ENCODE measurements around the gene LSM14B. TPM values are rescaled to one million over a fixed set of nuclear protein-coding genes. Genes with fewer than 3 reads are reported as not detected.

LSM14B gene
- total RNA-seq, 2 donors from 2014 or later, result 26.1 to 26.8 TPM

DNA sequence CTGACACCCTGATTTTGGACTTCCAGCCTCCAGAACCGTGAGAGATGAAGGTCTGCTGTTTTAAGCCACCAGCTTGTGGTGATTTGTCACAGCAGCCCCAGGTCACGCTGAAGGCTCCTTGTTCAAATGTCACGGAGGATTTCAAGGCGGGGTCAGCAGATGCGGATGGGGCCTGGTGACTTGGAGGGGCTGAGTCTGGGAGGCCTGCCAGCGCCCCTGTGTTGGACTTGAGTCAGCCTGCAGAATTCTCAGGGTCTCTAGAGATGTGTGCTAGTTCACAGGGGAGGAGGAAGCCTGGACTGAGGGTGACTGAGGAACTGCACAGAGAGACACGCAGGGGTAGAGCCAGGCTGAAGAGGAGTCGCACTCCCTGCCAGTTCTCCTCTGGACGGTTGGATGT, 37.1 kb upstream of the LSM14B start:
- no peak for DNase-seq (ENCODE audit: low spot score)
- no peak overlapping the region for H3K4me3 ChIP-seq
- H3K27me3 ChIP-seq, result no peaks in the 10 kb centered on the region
- TF ChIP-seq, protein P1, sequence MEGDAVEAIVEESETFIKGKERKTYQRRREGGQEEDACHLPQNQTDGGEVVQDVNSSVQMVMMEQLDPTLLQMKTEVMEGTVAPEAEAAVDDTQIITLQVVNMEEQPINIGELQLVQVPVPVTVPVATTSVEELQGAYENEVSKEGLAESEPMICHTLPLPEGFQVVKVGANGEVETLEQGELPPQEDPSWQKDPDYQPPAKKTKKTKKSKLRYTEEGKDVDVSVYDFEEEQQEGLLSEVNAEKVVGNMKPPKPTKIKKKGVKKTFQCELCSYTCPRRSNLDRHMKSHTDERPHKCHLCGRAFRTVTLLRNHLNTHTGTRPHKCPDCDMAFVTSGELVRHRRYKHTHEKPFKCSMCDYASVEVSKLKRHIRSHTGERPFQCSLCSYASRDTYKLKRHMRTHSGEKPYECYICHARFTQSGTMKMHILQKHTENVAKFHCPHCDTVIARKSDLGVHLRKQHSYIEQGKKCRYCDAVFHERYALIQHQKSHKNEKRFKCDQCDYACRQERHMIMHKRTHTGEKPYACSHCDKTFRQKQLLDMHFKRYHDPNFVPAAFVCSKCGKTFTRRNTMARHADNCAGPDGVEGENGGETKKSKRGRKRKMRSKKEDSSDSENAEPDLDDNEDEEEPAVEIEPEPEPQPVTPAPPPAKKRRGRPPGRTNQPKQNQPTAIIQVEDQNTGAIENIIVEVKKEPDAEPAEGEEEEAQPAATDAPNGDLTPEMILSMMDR (IDR thresholded peaks at IDR 0.05), result no peak
- H3K36me3 ChIP-seq, result no peaks in the 10 kb centered on the region
- no peaks in the 10 kb centered on the region for H3K4me1 ChIP-seq
- no peaks in the 10 kb centered on the region for H3K9me3 ChIP-seq
- H3K27ac ChIP-seq, result no peak overlapping the region

DNA sequence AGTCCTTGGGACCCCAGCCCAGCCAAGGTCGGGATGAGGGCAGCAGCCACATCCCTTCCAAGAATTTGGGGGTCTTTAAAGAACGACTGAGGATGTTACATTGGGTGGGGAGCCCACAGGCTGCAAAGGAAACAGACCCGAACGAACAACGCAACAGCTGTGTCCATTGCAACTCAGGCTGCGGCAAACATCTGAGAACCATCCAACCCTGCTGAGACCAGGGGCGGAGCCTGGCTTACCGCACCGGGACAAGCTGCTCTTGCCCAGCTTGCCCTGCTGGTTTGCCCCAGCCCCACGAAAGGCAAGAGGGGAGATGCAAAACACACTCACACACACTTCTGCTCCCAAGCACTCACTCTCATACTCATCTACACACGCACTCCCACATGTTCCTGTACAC, 35.0 kb upstream of the LSM14B start:
- DNase-seq (ENCODE audit: low spot score), result no peak
- Histone ChIP-seq H3K27me3 (no peaks in the 10 kb centered on the region), H3K27ac (no peak overlapping the region), H3K4me3 (no peak overlapping the region), H3K36me3 (no peaks in the 10 kb centered on the region), H3K4me1 (no peaks in the 10 kb centered on the region), H3K9me3 (no peaks in the 10 kb centered on the region)
- TF ChIP-seq, protein P1 (IDR thresholded peaks at IDR 0.05), result no peak

DNA sequence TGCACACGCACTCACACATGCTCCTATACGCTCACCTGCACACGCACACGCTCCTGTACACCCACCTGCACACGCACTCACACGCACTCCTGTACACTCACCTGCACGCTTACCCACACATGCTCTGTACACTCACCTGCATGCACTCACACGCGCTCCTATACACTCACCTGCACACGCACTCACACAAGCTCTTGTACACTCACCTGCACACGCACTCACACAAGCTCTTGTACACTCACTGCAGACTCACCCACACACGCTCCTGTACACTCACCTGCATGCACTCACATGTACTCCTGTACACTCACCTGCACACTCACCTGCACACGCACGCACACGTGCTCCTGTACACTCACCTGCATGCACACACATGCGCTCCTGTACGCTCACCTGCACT, 34.6 kb upstream of the LSM14B start:
- DNase-seq (ENCODE audit: low spot score), result no peak
- Histone ChIP-seq H3K36me3 (no peaks in the 10 kb centered on the region), H3K9me3 (no peaks in the 10 kb centered on the region), H3K27ac (no peak overlapping the region), H3K4me1 (no peaks in the 10 kb centered on the region), H3K27me3 (no peaks in the 10 kb centered on the region), H3K4me3 (no peak overlapping the region)
- TF ChIP-seq, protein P1 (IDR thresholded peaks at IDR 0.05), result no peak

DNA sequence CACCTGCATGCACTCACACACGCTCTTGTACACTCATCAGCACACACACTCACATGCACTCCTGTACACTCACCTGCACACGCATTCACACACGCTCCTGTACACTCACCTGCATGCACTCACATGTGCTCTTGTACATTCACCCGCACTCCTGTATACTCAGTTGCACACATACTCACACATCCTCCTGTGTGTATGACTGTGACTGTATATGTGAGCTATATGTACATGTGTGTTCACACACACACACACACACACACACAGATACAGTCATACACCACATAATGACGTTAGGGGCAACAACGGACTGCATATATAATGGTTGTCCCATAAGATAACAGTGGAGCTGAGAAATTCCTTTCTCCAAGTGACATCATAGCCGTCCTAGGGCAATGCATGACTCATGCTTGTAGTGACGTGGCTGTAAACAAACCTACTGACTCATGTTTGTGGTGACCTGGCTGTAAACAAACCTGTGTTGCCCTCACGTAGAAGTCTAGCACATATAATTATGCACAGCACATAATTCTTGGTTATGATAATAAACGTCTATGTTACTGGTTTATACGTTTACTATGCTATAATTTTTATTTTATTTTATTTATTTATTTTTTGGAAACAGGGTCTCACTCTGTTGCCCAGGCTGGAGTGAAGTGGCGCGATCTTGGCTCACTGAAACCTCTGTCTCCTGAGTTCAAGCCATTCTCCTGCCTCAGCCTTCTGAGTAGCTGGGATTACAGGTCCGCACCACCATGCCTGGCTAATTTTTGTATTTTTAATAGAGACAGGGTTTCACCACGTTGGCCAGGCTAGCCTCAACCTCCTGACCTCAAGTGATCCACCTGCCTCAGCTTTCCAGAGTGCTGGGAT, 33.8 kb upstream of the LSM14B start:
- H3K27ac ChIP-seq, result no peak overlapping the region

DNA sequence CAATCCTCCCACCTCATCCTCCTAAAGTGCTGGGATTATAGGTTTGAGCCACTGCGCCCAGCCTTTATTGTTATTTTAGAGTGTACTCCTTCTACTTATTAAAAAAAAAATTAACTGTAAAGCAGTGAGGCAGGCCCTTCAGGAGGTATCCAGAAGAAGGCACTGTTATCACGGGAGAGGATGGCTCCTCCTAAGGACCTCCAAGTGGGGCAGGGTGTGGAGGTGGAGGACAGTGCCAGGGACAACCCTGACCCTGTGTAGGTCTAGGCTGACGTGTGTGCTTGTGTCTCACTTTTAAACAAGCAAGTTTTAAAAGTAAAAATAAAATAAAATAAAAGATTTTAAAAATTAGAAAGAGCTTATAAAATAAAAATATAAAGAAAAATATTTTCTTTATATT, 32.9 kb upstream of the LSM14B start:
- no peaks in the 10 kb centered on the region for H3K9me3 ChIP-seq
- H3K27me3 ChIP-seq, result no peaks in the 10 kb centered on the region
- DNase-seq (ENCODE audit: low spot score), result no peak
- TF ChIP-seq, protein P1 (IDR thresholded peaks at IDR 0.05), result no peak
- no peak overlapping the region for H3K4me3 ChIP-seq
- no peaks in the 10 kb centered on the region for H3K36me3 ChIP-seq
- no peaks in the 10 kb centered on the region for H3K4me1 ChIP-seq
- no peak overlapping the region for H3K27ac ChIP-seq

More for the DNA sequence above, 33.8 kb upstream of the LSM14B start:
- H3K36me3 ChIP-seq, result no peaks in the 10 kb centered on the region
- no peaks in the 10 kb centered on the region for H3K9me3 ChIP-seq
- no peaks in the 10 kb centered on the region for H3K4me1 ChIP-seq
- H3K27me3 ChIP-seq, result no peaks in the 10 kb centered on the region
- DNase-seq (ENCODE audit: low spot score), result no peak
- TF ChIP-seq, protein P1 (IDR thresholded peaks at IDR 0.05), result no peak
- no peak overlapping the region for H3K4me3 ChIP-seq

Measured in right atrium auricular region (tissue), 2 donors.